GM12873 (cell line): Measurements from ENCODE around the gene DNASE2B.

Source experiments
- TF ChIP-seq, protein P1 (sequence below): IDR thresholded peaks from 2 replicates; pipeline ENCODE4 v1.5.1; 2012; ENCODE audit warnings: low read depth, mild to moderate bottlenecking, moderate library complexity, low read length, control low read depth; ENCODE audit not compliant: insufficient read depth; ENCODE audit errors: missing control alignments

DNASE2B gene

DNA sequence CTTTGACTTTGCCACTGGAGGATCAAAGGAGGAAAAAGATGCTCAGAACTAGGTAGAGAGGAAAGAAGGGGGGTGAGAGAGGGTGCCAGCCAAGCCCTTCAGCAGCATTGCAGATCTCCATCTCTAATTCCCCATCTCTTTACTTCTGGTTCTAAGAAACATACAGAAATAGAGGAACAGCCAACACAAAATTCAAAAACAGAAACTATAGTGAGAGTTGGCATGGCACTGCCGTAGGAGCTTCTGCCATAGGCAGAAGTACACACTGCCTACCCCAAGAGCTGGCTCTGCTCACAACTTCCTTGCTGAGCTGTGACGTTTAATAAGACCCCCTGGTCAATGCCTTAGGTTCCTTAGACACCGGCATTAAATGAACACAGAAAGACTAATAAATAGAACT, 54.2 kb downstream of the DNASE2B start:
- TF ChIP-seq, protein P1, sequence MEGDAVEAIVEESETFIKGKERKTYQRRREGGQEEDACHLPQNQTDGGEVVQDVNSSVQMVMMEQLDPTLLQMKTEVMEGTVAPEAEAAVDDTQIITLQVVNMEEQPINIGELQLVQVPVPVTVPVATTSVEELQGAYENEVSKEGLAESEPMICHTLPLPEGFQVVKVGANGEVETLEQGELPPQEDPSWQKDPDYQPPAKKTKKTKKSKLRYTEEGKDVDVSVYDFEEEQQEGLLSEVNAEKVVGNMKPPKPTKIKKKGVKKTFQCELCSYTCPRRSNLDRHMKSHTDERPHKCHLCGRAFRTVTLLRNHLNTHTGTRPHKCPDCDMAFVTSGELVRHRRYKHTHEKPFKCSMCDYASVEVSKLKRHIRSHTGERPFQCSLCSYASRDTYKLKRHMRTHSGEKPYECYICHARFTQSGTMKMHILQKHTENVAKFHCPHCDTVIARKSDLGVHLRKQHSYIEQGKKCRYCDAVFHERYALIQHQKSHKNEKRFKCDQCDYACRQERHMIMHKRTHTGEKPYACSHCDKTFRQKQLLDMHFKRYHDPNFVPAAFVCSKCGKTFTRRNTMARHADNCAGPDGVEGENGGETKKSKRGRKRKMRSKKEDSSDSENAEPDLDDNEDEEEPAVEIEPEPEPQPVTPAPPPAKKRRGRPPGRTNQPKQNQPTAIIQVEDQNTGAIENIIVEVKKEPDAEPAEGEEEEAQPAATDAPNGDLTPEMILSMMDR, result no peak

DNA sequence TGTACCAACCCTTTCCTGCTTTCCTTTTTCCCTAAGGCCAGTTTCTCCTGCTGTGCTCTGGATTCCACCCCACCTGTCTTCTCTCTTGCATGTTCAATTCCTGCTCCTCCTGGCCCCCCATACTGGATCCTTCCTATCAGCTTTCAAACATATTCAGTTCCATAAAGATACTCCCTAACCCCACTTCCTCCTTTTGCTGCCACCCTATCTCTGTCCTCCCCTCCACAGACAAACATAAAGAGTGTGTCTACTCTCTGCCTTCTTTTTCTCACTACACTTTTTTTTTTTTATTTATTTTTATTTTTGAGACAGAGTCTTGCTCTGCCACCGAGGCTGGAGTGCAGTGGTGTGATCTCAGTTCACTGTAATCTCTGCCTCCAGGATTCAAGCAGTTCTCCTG, 63.8 kb downstream of the DNASE2B start:
- TF ChIP-seq, protein P1, result no peak
